Measurements from ENCODE around the gene HPCA.
A peak's percentile ranks its signal among the peaks of the same experiment; 100 is the strongest.

The HPCA gene

DNA sequence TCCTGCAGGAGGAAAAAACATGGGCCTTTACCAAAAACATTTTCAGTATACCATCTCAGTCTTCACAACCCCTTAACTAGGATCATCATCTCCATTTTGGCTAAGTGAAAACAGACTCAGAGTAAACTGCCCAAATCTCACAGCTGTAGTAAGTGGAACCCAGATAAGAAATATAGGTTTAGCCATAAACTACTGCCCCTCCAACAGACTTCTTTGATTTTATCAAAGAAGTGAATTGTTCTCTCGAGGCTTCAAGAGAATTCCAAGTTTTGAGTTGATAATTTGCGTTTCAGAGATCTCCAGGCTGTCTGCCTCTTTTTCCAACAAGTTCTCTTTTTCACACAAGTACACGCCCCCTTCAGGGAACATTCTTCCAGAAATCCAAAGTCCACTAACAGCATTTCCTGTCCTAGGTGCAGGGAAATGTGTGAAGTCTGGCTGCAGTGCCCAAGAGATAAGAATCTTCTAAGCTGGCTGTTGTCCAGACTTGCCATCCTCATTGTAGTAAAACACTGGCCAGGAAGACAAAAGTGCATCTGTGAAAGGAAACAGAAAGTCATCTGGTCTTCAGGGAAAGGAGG, 47.5 kb downstream of the HPCA start:
- no peaks in the 10 kb centered on the region for H3K9me3 Mint-ChIP-seq
- no peak overlapping the region for H3K4me3 Mint-ChIP-seq
- H3K4me1 Mint-ChIP-seq (ENCODE audit: low read depth): peaks cover 7% of the 10 kb centered on the region
- no peaks in the 10 kb centered on the region for H3K27me3 Mint-ChIP-seq (ENCODE audit: low read depth)
- no peak for DNase-seq (ENCODE audit: low spot score)
- no peak overlapping the region for H3K27ac Mint-ChIP-seq
- H3K36me3 Mint-ChIP-seq (ENCODE audit: low read depth): peaks cover 37% of the 10 kb centered on the region

GRCh38 chr1:32934535-32934934, 48.2 kb downstream of the HPCA start:
- no peaks in the 10 kb centered on the region for H3K27me3 Mint-ChIP-seq (ENCODE audit: low read depth)
- DNase-seq (ENCODE audit: low spot score): no peak
- H3K36me3 Mint-ChIP-seq (ENCODE audit: low read depth): peaks cover 40% of the 10 kb centered on the region
- H3K9me3 Mint-ChIP-seq: no peaks in the 10 kb centered on the region
- no peak overlapping the region for H3K27ac Mint-ChIP-seq
- no peak overlapping the region for H3K4me3 Mint-ChIP-seq
- peaks cover 11% of the 10 kb centered on the region for H3K4me1 Mint-ChIP-seq (ENCODE audit: low read depth)

DNA sequence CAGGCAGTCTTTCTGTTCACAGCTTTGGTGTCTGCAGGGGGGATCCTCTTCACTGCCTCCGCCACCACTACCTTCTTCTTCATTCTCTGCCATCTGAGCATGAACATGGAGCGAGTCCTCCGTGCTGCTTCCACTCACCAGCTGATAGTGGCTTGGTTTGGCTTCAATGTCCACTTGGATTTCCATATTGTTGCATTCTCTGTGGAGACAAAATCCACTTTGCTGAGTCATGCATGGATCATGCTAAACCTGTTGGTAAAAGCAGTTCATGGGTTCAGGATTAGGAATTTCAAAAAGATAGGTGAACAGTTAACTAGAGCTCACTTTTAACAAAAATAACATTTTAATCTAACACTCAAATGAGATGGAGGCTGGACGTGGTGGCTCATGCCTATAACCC, 50.8 kb downstream of the HPCA start:
- Mint-ChIP-seq H3K4me1 (ENCODE audit: low read depth) (peaks cover 24% of the 10 kb centered on the region), H3K9me3 (no peaks in the 10 kb centered on the region), H3K27ac (peak overlapping the region; percentile 39), H3K27me3 (ENCODE audit: low read depth) (no peaks in the 10 kb centered on the region), H3K4me3 (no peak overlapping the region), H3K36me3 (ENCODE audit: low read depth) (peaks cover 49% of the 10 kb centered on the region)
- DNase-seq (ENCODE audit: low spot score): no peak

DNA sequence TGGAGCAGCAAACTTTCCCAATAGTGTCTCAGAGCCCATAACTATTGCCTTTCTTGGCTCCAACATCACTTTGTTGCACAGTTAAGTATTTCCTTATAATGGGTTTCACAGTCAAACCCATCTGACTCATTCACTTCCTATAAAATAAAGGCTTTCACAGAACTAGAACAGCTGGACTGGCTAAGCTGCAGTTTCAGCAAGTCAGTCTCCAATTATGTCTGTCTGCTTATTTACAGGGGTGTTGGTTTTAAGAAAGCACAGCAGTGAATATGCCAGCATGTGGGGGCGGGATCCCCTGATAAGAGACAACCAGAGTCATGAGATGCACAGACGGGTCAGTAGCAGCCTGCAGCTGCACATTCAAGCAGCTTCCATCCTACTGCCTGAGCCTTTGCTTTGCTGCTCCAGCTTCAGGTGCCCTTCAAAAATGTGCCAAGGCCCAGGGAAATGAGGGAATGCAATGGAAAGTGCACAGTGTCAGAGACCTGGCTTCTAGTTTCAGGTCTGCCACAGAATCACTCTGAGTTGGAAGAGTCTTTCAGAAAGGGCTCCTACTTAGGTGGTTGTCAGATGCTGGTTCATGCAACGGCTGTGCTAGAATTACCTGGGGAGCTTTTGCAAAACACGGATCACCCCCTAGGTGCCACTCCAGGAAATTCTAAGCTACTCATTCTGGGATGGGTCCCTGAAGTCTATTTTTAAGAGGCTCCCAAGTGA, 53.5 kb downstream of the HPCA start:
- H3K27ac Mint-ChIP-seq: peak overlapping the region; percentile 14
- peaks cover 28% of the 10 kb centered on the region for H3K4me1 Mint-ChIP-seq (ENCODE audit: low read depth)
- H3K27me3 Mint-ChIP-seq (ENCODE audit: low read depth): no peaks in the 10 kb centered on the region
- DNase-seq (ENCODE audit: low spot score): peak; percentile 66
- H3K9me3 Mint-ChIP-seq: no peaks in the 10 kb centered on the region
- peaks cover 65% of the 10 kb centered on the region for H3K36me3 Mint-ChIP-seq (ENCODE audit: low read depth)
- no peak overlapping the region for H3K4me3 Mint-ChIP-seq

DNA sequence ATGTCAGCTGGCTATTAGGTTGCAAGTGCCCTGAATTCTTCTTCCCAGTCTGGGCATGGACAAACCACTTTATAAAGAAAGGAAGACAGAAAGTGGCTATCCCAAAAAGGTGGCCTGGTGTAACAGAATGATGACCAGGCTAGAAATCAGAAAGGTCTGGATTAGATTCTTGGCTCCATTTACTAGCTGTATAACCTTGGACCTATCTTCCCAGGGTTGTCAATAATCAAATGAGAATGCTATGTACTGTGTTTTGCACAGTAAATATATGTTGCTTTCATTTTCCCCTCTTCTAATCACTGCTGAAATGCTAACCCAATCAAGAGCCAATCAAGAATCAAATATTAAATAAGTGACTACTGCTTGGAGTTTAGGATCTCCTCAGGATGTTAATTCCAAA, 57.9 kb downstream of the HPCA start:
- DNase-seq (ENCODE audit: low spot score): no peak
- Mint-ChIP-seq H3K4me3 (no peak overlapping the region), H3K4me1 (ENCODE audit: low read depth) (peaks cover 37% of the 10 kb centered on the region), H3K9me3 (no peaks in the 10 kb centered on the region), H3K27me3 (ENCODE audit: low read depth) (no peaks in the 10 kb centered on the region), H3K27ac (no peak overlapping the region), H3K36me3 (ENCODE audit: low read depth) (peaks cover 62% of the 10 kb centered on the region)

All from T-helper 2 cell treated with Interferon-gamma antibody and Interleukin-4, amounts not matched to agents 5 μg/mL and 100 μg/mL, for 36 hours (primary cell).